MM.1S (cell line): ENCODE data around the gene LRRC45.

Experiments
- DNase-seq: peaks from one replicate; pipeline ENCODE4 v3.0.0-alpha.2; 2015
- H2AFZ ChIP-seq: fragments of 300-600 bp; sonication (generic); 2 replicates; pipeline ENCODE4 v1.6.0; 2016; ENCODE audit warnings: antibody characterized with exemption, low read length
- H3F3A ChIP-seq: fragments of 300-600 bp; sonication (generic); 2 replicates; pipeline ENCODE4 v1.6.1; 2016; ENCODE audit warnings: mild to moderate bottlenecking, antibody characterized with exemption, low read length, moderate library complexity, mixed read lengths; ENCODE audit not compliant: insufficient read depth
- H3K27ac ChIP-seq: fragments of 300-600 bp; sonication (generic); 2 replicates; pipeline ENCODE4 v1.5.1; 2016; ENCODE audit warnings: mild to moderate bottlenecking, low read length
- H3K27me3 ChIP-seq: fragments of 300-600 bp; sonication (generic); replicated peaks from 2 replicates; pipeline ENCODE4 v1.6.0; 2016; ENCODE audit warnings: low read length; ENCODE audit not compliant: insufficient read depth
- H3K36me3 ChIP-seq: fragments of 300-600 bp; sonication (generic); replicated peaks from 2 replicates; pipeline ENCODE4 v1.6.1; 2016; ENCODE audit warnings: mild to moderate bottlenecking, low read length, mixed read lengths; ENCODE audit not compliant: insufficient read depth
- H3K4me1 ChIP-seq: fragments of 300-600 bp; sonication (generic); 2 replicates; pipeline ENCODE4 v1.6.1; 2016; ENCODE audit warnings: low read length, mixed read lengths
- H3K4me2 ChIP-seq: fragments of 300-600 bp; sonication (generic); 2 replicates; pipeline ENCODE4 v1.6.0; 2016; ENCODE audit warnings: low read depth, low read length
- H3K4me3 ChIP-seq: fragments of 300-600 bp; sonication (generic); 2 replicates; pipeline ENCODE4 v1.5.1; 2016; ENCODE audit warnings: low read length, mixed read lengths
- H3K79me2 ChIP-seq: fragments of 300-600 bp; sonication (generic); 2 replicates; pipeline ENCODE4 v1.6.1; 2016; ENCODE audit warnings: mixed run types, low read length, mixed read lengths
- H3K9ac ChIP-seq: fragments of 300-600 bp; sonication (generic); 2 replicates; pipeline ENCODE4 v1.6.1; 2016; ENCODE audit warnings: low read length, mixed read lengths
- H3K9me2 ChIP-seq: fragments of 300-600 bp; sonication (generic); replicated peaks from 2 replicates; pipeline ENCODE4 v1.6.1; 2016; ENCODE audit warnings: mild to moderate bottlenecking, low read length, mixed read lengths; ENCODE audit not compliant: insufficient read depth
- H3K9me3 ChIP-seq: fragments of 300-600 bp; sonication (generic); replicated peaks from 2 replicates; pipeline ENCODE4 v1.6.1; 2016; ENCODE audit warnings: mild to moderate bottlenecking, low read length, mixed read lengths; ENCODE audit not compliant: insufficient read depth
- H4K20me1 ChIP-seq: fragments of 300-600 bp; sonication (generic); 2 replicates; pipeline ENCODE4 v1.6.1; 2016; ENCODE audit warnings: mild to moderate bottlenecking, low read length, moderate library complexity, mixed read lengths; ENCODE audit not compliant: insufficient read depth
- EZH2 ChIP-seq: fragments of 300-600 bp; sonication (generic); optimal IDR thresholded peaks from 2 replicates; pipeline ENCODE3; 2017; ENCODE audit warnings: low read depth, mild to moderate bottlenecking, antibody characterized with exemption, low read length, mixed read lengths
- EZH2phosphoT487 ChIP-seq: fragments of 300-600 bp; sonication (generic); IDR thresholded peaks from 2 replicates; pipeline ENCODE4 v1.6.1; 2018; ENCODE audit warnings: antibody characterized with exemption, low read length
- TF ChIP-seq, protein P1 (sequence below): fragments of 300-600 bp; sonication (generic); IDR thresholded peaks from 2 replicates; pipeline ENCODE4 v1.5.1; 2016; ENCODE audit warnings: antibody characterized with exemption, low read length, mixed read lengths

The LRRC45 gene

GRCh38 chr17:82039695-82040299 lies 16.7 kb downstream of the LRRC45 start:
- TF ChIP-seq EZH2 (no peak), EZH2phosphoT487 (no peak)
- TF ChIP-seq, protein P1, sequence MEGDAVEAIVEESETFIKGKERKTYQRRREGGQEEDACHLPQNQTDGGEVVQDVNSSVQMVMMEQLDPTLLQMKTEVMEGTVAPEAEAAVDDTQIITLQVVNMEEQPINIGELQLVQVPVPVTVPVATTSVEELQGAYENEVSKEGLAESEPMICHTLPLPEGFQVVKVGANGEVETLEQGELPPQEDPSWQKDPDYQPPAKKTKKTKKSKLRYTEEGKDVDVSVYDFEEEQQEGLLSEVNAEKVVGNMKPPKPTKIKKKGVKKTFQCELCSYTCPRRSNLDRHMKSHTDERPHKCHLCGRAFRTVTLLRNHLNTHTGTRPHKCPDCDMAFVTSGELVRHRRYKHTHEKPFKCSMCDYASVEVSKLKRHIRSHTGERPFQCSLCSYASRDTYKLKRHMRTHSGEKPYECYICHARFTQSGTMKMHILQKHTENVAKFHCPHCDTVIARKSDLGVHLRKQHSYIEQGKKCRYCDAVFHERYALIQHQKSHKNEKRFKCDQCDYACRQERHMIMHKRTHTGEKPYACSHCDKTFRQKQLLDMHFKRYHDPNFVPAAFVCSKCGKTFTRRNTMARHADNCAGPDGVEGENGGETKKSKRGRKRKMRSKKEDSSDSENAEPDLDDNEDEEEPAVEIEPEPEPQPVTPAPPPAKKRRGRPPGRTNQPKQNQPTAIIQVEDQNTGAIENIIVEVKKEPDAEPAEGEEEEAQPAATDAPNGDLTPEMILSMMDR, result no peak
- H3K4me2 ChIP-seq, result no peak overlapping the region
- no peaks in the 10 kb centered on the region for H3K36me3 ChIP-seq
- no peaks in the 10 kb centered on the region for H3K9me2 ChIP-seq
- DNase-seq, result no peak
- H3K27me3 ChIP-seq, result 0 out of 2 replicates have a peak, but pooled peaks cover 6% of the 10 kb centered on the region
- H3K9ac ChIP-seq, result no peak overlapping the region
- H3K9me3 ChIP-seq, result no peaks in the 10 kb centered on the region
- no peak overlapping the region for H2AFZ ChIP-seq
- H4K20me1 ChIP-seq, result no peaks in the 10 kb centered on the region
- H3K79me2 ChIP-seq, result peaks cover 12% of the 10 kb centered on the region
- H3K4me3 ChIP-seq, result no peak overlapping the region
- no peaks in the 10 kb centered on the region for H3F3A ChIP-seq
- H3K27ac ChIP-seq, result no peak overlapping the region
- peaks cover 8% of the 10 kb centered on the region; the same call in 1 of the 2 replicates for H3K4me1 ChIP-seq

DNA sequence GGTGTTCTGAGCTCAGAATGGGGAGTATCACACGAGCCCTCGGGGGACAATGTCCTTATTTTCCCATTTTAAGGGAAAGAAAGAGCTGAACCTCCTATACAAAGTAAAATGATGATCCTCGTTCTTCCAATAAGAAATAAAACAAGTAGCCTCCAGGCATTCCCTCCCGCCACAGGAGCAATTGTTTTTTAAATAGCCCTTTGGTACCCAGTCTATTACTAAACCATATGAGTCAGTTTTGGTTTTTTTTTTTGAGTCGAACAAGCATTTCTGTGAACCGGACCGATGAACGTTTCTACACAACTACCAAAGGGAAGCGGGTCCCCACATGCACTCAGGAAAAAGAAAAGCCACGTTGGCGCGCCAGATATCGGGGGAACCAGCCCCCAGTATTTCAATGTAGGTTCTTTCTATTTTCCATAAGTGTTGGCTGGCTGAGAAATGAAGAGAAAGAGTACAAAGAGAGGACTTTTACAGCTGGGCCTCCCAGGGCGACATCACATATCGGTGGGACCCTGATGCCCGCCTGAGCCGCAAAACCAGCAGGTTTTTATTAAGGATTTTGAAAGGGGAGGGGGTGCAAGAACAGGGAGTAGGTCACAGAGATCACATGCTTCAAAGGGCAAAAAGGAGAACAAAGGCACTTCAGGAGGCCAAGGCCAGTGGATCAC lies 18.2 kb downstream of the LRRC45 start:
- Histone ChIP-seq H3K36me3 (no peaks in the 10 kb centered on the region), H2AFZ (no peak overlapping the region), H4K20me1 (no peaks in the 10 kb centered on the region), H3K4me2 (no peak overlapping the region), H3K27ac (no peak overlapping the region), H3K4me3 (no peak overlapping the region), H3K27me3 (0 out of 2 replicates have a peak, but pooled peaks cover 6% of the 10 kb centered on the region), H3K9me3 (no peaks in the 10 kb centered on the region), H3K9ac (no peak overlapping the region), H3K79me2 (peaks cover 8% of the 10 kb centered on the region), H3F3A (no peaks in the 10 kb centered on the region), H3K9me2 (no peaks in the 10 kb centered on the region), H3K4me1 (peaks cover 6% of the 10 kb centered on the region; the same call in 1 of the 2 replicates)
- no peak for DNase-seq
- TF ChIP-seq EZH2 (no peak), EZH2phosphoT487 (no peak)
- TF ChIP-seq, protein P1, result no peak

DNA sequence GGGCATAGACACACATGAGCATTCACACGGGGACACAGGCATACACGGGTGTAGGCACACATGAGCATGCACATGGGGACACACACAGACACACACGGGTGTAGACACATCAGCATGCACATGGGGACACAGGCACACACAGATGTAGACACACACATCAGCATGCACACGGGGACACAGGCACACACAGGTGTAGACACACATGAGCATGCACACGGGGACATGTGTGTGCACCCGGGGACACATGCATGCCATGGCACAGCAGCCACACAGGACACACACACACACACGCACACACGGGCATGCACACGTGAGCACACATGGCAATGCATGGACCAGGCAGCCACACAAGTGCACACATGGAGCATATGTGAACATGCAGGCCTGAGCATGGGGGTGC lies 19.5 kb downstream of the LRRC45 start:
- H3K9me2 ChIP-seq, result no peaks in the 10 kb centered on the region
- TF ChIP-seq, protein P1, result no peak
- TF ChIP-seq EZH2 (no peak), EZH2phosphoT487 (no peak)

More for the DNA sequence above, 19.5 kb downstream of the LRRC45 start:
- Histone ChIP-seq H3K27me3 (0 out of 2 replicates have a peak, but pooled peaks cover 6% of the 10 kb centered on the region), H3K4me3 (no peak overlapping the region), H3K79me2 (no peaks in the 10 kb centered on the region), H3K4me2 (no peak overlapping the region), H2AFZ (no peak overlapping the region), H3K9me3 (no peaks in the 10 kb centered on the region), H3F3A (no peaks in the 10 kb centered on the region), H3K36me3 (no peaks in the 10 kb centered on the region; the same call in 1 of the 2 replicates), H3K27ac (no peak overlapping the region), H4K20me1 (no peaks in the 10 kb centered on the region), H3K4me1 (0 out of 2 replicates have a peak, but pooled peaks cover 2% of the 10 kb centered on the region), H3K9ac (no peak overlapping the region)
- DNase-seq, result no peak
